ENCODE data around the gene PLAC8L1.

DNA sequence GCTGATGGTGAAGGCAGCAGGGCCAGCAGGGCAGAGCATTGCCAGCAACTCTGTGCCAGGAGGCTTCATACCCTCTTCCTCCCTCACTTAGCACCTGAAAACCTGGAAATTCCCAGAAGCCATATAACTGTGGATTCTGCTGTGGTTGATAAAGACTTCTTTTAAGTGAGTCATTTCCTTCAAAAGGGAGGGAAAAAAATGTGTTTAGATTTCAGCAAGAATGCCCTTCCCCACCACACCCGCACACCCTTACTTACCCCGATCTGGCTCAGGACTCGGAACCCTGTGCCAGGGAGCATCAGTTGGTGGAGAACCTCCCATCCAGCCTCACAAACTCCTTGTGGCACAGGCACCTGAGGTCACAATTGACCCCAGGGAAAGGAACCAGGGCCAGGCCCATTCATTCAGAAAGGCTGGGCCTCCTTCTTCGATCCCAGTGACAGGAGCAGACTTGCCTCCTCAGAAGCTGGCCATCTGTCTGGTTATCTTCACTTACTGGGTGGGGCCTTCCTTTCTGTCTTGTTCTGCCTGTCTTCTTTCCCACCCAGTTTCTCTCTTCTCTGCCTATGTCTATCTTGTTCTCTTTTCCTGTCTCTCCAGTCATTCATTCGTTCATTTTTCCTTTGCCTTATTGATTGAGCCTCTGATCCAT, 62.6 kb downstream of the PLAC8L1 start:
- TF ChIP-seq, protein P1, sequence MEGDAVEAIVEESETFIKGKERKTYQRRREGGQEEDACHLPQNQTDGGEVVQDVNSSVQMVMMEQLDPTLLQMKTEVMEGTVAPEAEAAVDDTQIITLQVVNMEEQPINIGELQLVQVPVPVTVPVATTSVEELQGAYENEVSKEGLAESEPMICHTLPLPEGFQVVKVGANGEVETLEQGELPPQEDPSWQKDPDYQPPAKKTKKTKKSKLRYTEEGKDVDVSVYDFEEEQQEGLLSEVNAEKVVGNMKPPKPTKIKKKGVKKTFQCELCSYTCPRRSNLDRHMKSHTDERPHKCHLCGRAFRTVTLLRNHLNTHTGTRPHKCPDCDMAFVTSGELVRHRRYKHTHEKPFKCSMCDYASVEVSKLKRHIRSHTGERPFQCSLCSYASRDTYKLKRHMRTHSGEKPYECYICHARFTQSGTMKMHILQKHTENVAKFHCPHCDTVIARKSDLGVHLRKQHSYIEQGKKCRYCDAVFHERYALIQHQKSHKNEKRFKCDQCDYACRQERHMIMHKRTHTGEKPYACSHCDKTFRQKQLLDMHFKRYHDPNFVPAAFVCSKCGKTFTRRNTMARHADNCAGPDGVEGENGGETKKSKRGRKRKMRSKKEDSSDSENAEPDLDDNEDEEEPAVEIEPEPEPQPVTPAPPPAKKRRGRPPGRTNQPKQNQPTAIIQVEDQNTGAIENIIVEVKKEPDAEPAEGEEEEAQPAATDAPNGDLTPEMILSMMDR (conservative IDR thresholded peaks at IDR 0.05): no peak
- no peak for TF ChIP-seq ZFX (IDR thresholded peaks at IDR 0.05)

Data from C4-2B (cell line).